Fibroblast of the aortic adventitia (primary cell): ENCODE measurements around the gene RNF43. TPM values are rescaled to one million over a fixed set of nuclear protein-coding genes. Genes with fewer than 3 reads are reported as not detected.

Experiments
- DNase-seq: peaks from one replicate; pipeline ENCODE4 v3.0.0-alpha.2; 2010; ENCODE audit warnings: low read depth
- H3K4me3 ChIP-seq: 2 replicates; pipeline ENCODE4 v1.5.1; 2011; ENCODE audit warnings: low read depth, mild to moderate bottlenecking, control low read depth, low read length, moderate library complexity
- total RNA-seq: library from RNA; depleted of rRNA; stranded (reverse); fragments of >200 nt; gene quantifications from 2 replicates; pipeline ENCODE4 v1.2.3, GENCODE V29; 2012; ENCODE audit warnings: low replicate concordance
- TF ChIP-seq, protein P1 (sequence below): IDR thresholded peaks from 2 replicates; pipeline ENCODE4 v1.5.1; 2011; ENCODE audit warnings: mild to moderate bottlenecking, low read length, control low read depth, inconsistent platforms; ENCODE audit not compliant: insufficient read depth

RNF43 gene
- total RNA-seq, 1 donor = under 0.01 TPM

DNA sequence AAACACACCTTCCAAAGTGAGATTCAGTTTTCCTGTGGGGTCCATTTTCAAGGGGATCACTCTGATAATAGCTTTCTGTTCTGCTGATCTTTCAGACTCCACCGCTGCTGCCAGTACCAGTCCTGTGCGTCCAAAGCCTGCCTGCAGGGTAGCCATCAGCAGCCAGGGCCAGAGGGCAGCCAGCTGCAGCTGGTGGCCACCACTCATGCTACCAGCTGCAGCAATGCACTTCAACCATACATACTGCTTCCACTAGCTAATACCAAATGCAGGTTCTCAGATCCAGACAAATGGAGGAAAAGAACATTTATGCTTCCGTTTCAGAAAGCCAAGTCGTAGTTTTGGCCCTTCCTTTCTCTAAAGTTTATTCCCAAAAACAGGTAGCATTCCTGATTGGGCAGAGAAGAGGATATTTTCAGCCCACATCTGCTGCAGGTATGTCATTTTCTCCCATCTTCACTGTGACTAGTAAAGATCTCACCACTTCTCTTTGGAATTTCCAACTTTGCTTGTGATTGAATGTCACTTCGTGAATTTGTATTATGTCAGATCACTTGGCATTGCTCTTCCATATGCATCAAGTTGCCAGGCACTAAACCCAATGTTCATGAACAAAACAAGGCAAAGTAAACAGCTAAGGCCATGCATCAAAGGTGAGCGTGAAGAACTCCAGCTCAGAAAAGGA lies 1.8 kb downstream of the RNF43 start:
- DNase-seq = no peak
- H3K4me3 ChIP-seq = no peak overlapping the region

DNA sequence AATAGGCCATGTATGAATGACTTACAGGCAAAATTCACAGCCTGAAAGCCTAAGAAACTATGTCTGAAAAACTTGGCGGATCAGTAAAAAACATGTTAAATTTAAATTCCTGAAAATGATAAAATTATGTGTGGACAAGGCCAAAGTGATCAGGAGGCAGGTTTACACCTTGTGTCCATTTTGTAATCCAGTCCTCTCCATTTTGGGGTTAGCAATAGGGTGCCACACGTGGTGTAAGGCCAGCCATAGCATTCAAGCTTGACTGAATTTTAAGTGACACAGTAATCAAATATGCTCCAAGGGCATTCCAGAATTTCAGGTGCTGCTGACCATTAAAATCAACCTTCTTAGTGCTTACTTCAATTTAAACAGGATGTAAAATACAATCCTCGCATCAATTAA lies 2.7 kb downstream of the RNF43 start:
- TF ChIP-seq, protein P1, sequence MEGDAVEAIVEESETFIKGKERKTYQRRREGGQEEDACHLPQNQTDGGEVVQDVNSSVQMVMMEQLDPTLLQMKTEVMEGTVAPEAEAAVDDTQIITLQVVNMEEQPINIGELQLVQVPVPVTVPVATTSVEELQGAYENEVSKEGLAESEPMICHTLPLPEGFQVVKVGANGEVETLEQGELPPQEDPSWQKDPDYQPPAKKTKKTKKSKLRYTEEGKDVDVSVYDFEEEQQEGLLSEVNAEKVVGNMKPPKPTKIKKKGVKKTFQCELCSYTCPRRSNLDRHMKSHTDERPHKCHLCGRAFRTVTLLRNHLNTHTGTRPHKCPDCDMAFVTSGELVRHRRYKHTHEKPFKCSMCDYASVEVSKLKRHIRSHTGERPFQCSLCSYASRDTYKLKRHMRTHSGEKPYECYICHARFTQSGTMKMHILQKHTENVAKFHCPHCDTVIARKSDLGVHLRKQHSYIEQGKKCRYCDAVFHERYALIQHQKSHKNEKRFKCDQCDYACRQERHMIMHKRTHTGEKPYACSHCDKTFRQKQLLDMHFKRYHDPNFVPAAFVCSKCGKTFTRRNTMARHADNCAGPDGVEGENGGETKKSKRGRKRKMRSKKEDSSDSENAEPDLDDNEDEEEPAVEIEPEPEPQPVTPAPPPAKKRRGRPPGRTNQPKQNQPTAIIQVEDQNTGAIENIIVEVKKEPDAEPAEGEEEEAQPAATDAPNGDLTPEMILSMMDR = no peak
- no peak for DNase-seq

More for the DNA sequence above, 1.8 kb downstream of the RNF43 start:
- TF ChIP-seq, protein P1 = no peak

DNA sequence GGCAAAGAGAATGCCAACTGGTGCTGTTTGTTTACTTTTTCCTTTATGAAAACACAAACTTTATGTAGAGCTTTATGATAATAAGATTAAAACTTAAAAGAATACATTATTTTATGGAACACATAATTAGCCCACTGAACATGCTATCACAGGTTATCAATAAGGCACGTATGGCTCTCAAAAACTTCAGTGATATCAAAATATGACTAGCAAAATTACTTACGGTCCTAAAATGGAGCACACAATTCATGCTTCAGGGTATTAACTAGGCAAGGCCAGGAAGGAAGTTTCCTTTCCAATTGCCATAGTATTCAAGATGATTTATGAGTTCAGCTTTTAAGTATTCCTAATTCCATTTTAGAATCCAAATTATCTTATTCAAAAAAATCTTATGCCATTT lies 3.6 kb downstream of the RNF43 start:
- TF ChIP-seq, protein P1 = no peak
- no peak for DNase-seq
- H3K4me3 ChIP-seq = no peak overlapping the region

More for the DNA sequence above, 2.7 kb downstream of the RNF43 start:
- no peak overlapping the region for H3K4me3 ChIP-seq

DNA sequence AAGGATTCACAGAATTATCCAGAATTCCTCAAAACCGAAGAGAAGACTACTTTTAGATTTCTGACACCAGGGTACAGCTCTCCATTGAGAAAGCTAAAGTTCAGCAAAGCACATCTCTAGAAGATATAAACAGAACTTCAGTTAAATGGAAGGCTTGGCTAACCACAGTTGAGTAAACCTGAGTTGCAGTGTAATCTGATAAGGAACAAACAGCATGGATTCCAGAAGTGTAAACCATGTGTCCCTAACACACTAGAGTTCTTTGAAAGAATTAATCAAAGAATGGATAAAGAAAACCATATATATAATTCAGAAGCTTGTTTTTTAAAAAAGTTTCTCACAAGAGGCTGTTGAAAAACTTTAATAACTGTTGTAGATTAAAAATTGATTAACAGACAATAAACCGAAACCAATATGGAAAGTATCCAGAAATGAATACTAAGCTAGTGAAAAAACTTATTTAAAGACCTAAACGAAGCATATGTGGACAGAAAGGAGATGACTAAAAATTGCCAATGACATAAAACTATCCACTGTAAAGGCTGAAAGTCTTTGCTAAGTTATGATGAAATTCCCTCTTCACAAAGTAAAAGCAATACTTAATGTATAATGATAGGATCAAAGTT lies 4.3 kb downstream of the RNF43 start:
- TF ChIP-seq, protein P1 = no peak
- DNase-seq = no peak
- H3K4me3 ChIP-seq = no peak overlapping the region

DNA sequence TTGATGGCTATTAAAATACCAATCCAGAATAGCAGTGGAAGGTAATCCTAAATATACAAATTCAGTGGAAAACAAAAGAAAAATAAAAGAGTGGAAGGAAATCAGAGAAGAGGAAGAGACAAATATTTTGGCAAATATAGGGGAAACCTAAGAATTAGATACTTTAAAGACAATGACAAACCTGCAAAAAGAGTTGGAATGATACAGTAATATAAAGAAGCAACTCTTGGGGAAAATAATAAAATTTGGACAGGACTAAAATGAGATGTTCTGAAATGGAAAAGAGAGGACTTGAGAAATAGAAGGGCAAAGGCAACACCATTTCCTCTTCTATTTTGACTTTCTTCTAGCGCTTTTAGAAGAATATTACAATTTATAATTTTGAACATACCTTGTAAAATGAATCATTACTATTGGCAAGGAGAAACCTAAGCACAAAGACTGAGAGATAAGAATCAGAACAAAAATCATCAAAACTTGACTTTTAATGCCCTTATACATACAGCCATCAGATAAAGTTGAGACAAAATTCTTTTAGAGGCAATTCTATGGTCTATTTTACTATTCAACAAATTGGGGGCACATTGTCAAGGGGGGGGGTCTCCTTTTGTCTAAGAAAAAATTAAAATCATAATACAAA lies 5.2 kb downstream of the RNF43 start:
- TF ChIP-seq, protein P1 = no peak
- H3K4me3 ChIP-seq = no peak overlapping the region
- DNase-seq = no peak

DNA sequence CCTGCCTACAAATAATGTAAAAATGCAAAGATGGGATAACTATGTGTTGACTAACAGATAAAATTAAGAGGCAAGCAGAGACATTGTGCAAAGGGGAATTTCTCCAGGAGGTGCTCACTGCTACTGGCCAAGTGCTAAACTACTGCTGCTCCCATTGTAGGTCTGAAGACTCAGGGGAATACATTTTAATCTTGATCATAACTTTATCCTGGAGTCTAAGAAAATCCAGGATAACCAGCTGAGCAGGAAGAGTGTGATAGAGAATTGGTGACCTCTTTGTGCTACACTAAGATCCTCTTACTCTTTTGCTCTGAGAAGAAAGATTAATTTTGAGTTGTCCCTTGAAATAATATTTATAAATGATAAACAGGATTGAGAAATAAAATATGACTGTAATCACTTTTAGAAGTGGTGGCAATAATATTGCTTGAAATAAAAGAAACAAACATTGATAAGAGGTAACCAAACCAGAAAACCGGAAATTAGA lies 5.9 kb downstream of the RNF43 start:
- TF ChIP-seq, protein P1 = no peak
- no peak for DNase-seq
- no peak overlapping the region for H3K4me3 ChIP-seq
